Activated naive CD4-positive, alpha-beta T cell treated with anti-CD3 and anti-CD28 coated beads for 36 hours (primary cell): ENCODE measurements around the gene RASA3. TPM values are rescaled to one million over a fixed set of nuclear protein-coding genes. Genes with fewer than 3 reads are reported as not detected.

Experiments
- CTCF ChIA-PET: fragments of 350-600 bp; sonication (Branson Sonifier 250); formaldehyde crosslinking; loops from one replicate; lab custom pipeline; 2021; ENCODE audit warnings: antibody characterized with exemption; lab: Charles Lee
- DNase-seq: peaks from one replicate; pipeline ENCODE4 v3.0.0-alpha.2; 2020
- H3K27ac Mint-ChIP-seq: one replicate; pipeline ENCODE4 v1.8.0; 2021; ENCODE audit warnings: mild to moderate bottlenecking, mixed read lengths
- H3K27me3 Mint-ChIP-seq: one replicate; pipeline ENCODE4 v1.8.0; 2021; ENCODE audit warnings: low read depth, mixed read lengths
- H3K36me3 Mint-ChIP-seq: one replicate; pipeline ENCODE4 v1.8.0; 2021; ENCODE audit warnings: low read depth, mixed read lengths
- H3K4me1 Mint-ChIP-seq: one replicate; pipeline ENCODE4 v1.8.0; 2021; ENCODE audit warnings: low read depth, mixed read lengths
- H3K4me3 Mint-ChIP-seq: one replicate; pipeline ENCODE4 v1.8.0; 2021; ENCODE audit warnings: mild to moderate bottlenecking, moderate library complexity, mixed read lengths
- H3K9me3 Mint-ChIP-seq: one replicate; pipeline ENCODE4 v1.8.0; 2021; ENCODE audit warnings: mixed read lengths
- intact Hi-C: fragments of 100-400 bp; cut with micrococcal nuclease; formaldehyde crosslinking; loops from one replicate; pipeline ENCODE4 v1.15.1; 2023
- total RNA-seq, 2 experiments: library from RNA; stranded (reverse); gene quantifications; one replicate each; pipeline ENCODE4 v1.2.3, GENCODE V29; 2021

Gene RASA3
- total RNA-seq, 2 experiments from 2014 or later, result 48.3 to 48.8 TPM

GRCh38 chr13:113971471-113972231, 160.8 kb downstream of the RASA3 start:
- no peak overlapping the region for H3K4me3 Mint-ChIP-seq
- intact Hi-C loops, result no loop called here
- H3K9me3 Mint-ChIP-seq, result no peaks in the 10 kb centered on the region
- DNase-seq, result no peak
- H3K27ac Mint-ChIP-seq, result no peak overlapping the region
- no peaks in the 10 kb centered on the region for H3K4me1 Mint-ChIP-seq
- H3K36me3 Mint-ChIP-seq, result peaks cover 9% of the 10 kb centered on the region
- no peaks in the 10 kb centered on the region for H3K27me3 Mint-ChIP-seq
- CTCF ChIA-PET, result no interaction called here

- no peak overlapping the region for H3K27ac Mint-ChIP-seq
- CTCF ChIA-PET, result no interaction called here
Measured at GRCh38 chr13:113970810-113971470, 161.5 kb downstream of the RASA3 start.

GRCh38 chr13:113969973-113970611, 162.3 kb downstream of the RASA3 start:
- intact Hi-C loops, result no loop called here
- Mint-ChIP-seq H3K4me1 (no peaks in the 10 kb centered on the region), H3K4me3 (no peak overlapping the region), H3K36me3 (peaks cover 3% of the 10 kb centered on the region), H3K27me3 (no peaks in the 10 kb centered on the region), H3K9me3 (no peaks in the 10 kb centered on the region), H3K27ac (no peak overlapping the region)
- CTCF ChIA-PET, result interaction anchor here (0.6 to 0.7 kb wide), 2 partner anchors 146 to 1085 kb away, joined by 3 read pairs; no protein-coding TSS in a partner anchor
- DNase-seq, result no peak

More at GRCh38 chr13:113970810-113971470, 161.5 kb downstream of the RASA3 start:
- Mint-ChIP-seq H3K36me3 (peaks cover 9% of the 10 kb centered on the region), H3K4me3 (no peak overlapping the region), H3K27me3 (no peaks in the 10 kb centered on the region), H3K4me1 (no peaks in the 10 kb centered on the region), H3K9me3 (no peaks in the 10 kb centered on the region)
- intact Hi-C loops, result no loop called here
- no peak for DNase-seq

- H3K27me3 Mint-ChIP-seq, result no peaks in the 10 kb centered on the region
- intact Hi-C loops, result no loop called here
- CTCF ChIA-PET, result interaction anchor here (0.6 to 0.7 kb wide), 2 partner anchors 145 to 1084 kb away, joined by 3 read pairs; no protein-coding TSS in a partner anchor
- no peaks in the 10 kb centered on the region for H3K4me1 Mint-ChIP-seq
- no peak overlapping the region for H3K27ac Mint-ChIP-seq
- H3K4me3 Mint-ChIP-seq, result no peak overlapping the region
- no peak for DNase-seq
- H3K9me3 Mint-ChIP-seq, result no peaks in the 10 kb centered on the region
- H3K36me3 Mint-ChIP-seq, result peaks cover 3% of the 10 kb centered on the region
Measured at GRCh38 chr13:113969311-113969972, 163.0 kb downstream of the RASA3 start.

- peaks cover 3% of the 10 kb centered on the region for H3K36me3 Mint-ChIP-seq
- H3K27me3 Mint-ChIP-seq, result no peaks in the 10 kb centered on the region
- no peaks in the 10 kb centered on the region for H3K9me3 Mint-ChIP-seq
- DNase-seq, result no peak
- intact Hi-C loops, result no loop called here
- no peak overlapping the region for H3K27ac Mint-ChIP-seq
- CTCF ChIA-PET, result no interaction called here
- H3K4me3 Mint-ChIP-seq, result no peak overlapping the region
- H3K4me1 Mint-ChIP-seq, result no peaks in the 10 kb centered on the region
Measured at GRCh38 chr13:113968463-113969310, 163.7 kb downstream of the RASA3 start.

GRCh38 chr13:113967729-113968462, 164.5 kb downstream of the RASA3 start:
- H3K4me3 Mint-ChIP-seq, result no peak overlapping the region
- no peak overlapping the region for H3K27ac Mint-ChIP-seq
- no peaks in the 10 kb centered on the region for H3K27me3 Mint-ChIP-seq
- CTCF ChIA-PET, result interaction anchor here (0.7 to 1.2 kb wide), 2 partner anchors 12 to 104 kb away, joined by 3 read pairs; no protein-coding TSS in a partner anchor
- no peaks in the 10 kb centered on the region for H3K9me3 Mint-ChIP-seq
- no peaks in the 10 kb centered on the region for H3K4me1 Mint-ChIP-seq
- intact Hi-C loops, result no loop called here
- DNase-seq, result no peak
- peaks cover 3% of the 10 kb centered on the region for H3K36me3 Mint-ChIP-seq

GRCh38 chr13:113967206-113967720, 165.2 kb downstream of the RASA3 start:
- H3K4me3 Mint-ChIP-seq, result no peak overlapping the region
- H3K9me3 Mint-ChIP-seq, result no peaks in the 10 kb centered on the region
- intact Hi-C loops, result no loop called here
- H3K4me1 Mint-ChIP-seq, result no peaks in the 10 kb centered on the region
- peaks cover 3% of the 10 kb centered on the region for H3K36me3 Mint-ChIP-seq
- no peak overlapping the region for H3K27ac Mint-ChIP-seq
- CTCF ChIA-PET, result interaction anchor here (1.2 kb wide), 1 partner anchor 12 kb away, joined by 3 read pairs; no protein-coding TSS in a partner anchor
- no peak for DNase-seq
- no peaks in the 10 kb centered on the region for H3K27me3 Mint-ChIP-seq

GRCh38 chr13:113965968-113966884, 166.2 kb downstream of the RASA3 start:
- H3K4me1 Mint-ChIP-seq, result no peaks in the 10 kb centered on the region
- CTCF ChIA-PET, result interaction anchor here (1.2 kb wide), 1 partner anchor 13 kb away, joined by 3 read pairs; no protein-coding TSS in a partner anchor

GRCh38 chr13:113965383-113965874, 167.0 kb downstream of the RASA3 start:
- no peak for DNase-seq
- Mint-ChIP-seq H3K4me3 (no peak overlapping the region), H3K36me3 (peaks cover 5% of the 10 kb centered on the region), H3K4me1 (no peaks in the 10 kb centered on the region), H3K27ac (no peak overlapping the region), H3K9me3 (peaks cover 2% of the 10 kb centered on the region), H3K27me3 (no peaks in the 10 kb centered on the region)
- intact Hi-C loops, result no loop called here
- CTCF ChIA-PET, result no interaction called here

More at GRCh38 chr13:113965968-113966884, 166.2 kb downstream of the RASA3 start:
- intact Hi-C loops, result no loop called here
- no peak for DNase-seq
- no peak overlapping the region for H3K4me3 Mint-ChIP-seq
- no peaks in the 10 kb centered on the region for H3K27me3 Mint-ChIP-seq
- no peaks in the 10 kb centered on the region for H3K9me3 Mint-ChIP-seq
- peaks cover 3% of the 10 kb centered on the region for H3K36me3 Mint-ChIP-seq
- no peak overlapping the region for H3K27ac Mint-ChIP-seq
